ENCODE results near the gene KAZN.

The KAZN gene

GRCh38 chr1:14922942-14923726, 324.6 kb downstream of the KAZN start:
- peak; percentile 50 for DNase-seq

GRCh38 chr1:14923727-14924452, 325.4 kb downstream of the KAZN start:
- DNase-seq, result peak; percentile 37

- DNase-seq, result peak; percentile 15
Measured at GRCh38 chr1:14924455-14925331, 326.2 kb downstream of the KAZN start.

- no peak for DNase-seq
Measured at GRCh38 chr1:14925336-14926136, 327.1 kb downstream of the KAZN start.

- DNase-seq, result no peak
Measured at GRCh38 chr1:14926229-14926628, 327.7 kb downstream of the KAZN start.

- no peak for DNase-seq
Measured at GRCh38 chr1:14926818-14927575, 328.5 kb downstream of the KAZN start.

GRCh38 chr1:14928412-14928811, 329.9 kb downstream of the KAZN start:
- DNase-seq, result no peak

GRCh38 chr1:14928886-14929546, 330.5 kb downstream of the KAZN start:
- no peak for DNase-seq

GRCh38 chr1:14929547-14930246, 331.2 kb downstream of the KAZN start:
- no peak for DNase-seq

GRCh38 chr1:14930247-14930965, 331.9 kb downstream of the KAZN start:
- DNase-seq, result no peak

GRCh38 chr1:14932034-14932638, 333.7 kb downstream of the KAZN start:
- DNase-seq, result no peak

- no peak for DNase-seq
Measured at GRCh38 chr1:14934867-14935266, 336.4 kb downstream of the KAZN start.

- no peak for DNase-seq
Measured at GRCh38 chr1:14936815-14937214, 338.3 kb downstream of the KAZN start.

- DNase-seq, result peak; percentile 23
Measured at GRCh38 chr1:14937288-14937949, 338.9 kb downstream of the KAZN start.

- DNase-seq, result no peak
Measured at GRCh38 chr1:14939527-14940284, 341.2 kb downstream of the KAZN start.

GRCh38 chr1:14940285-14940870, 341.9 kb downstream of the KAZN start:
- DNase-seq, result no peak

- DNase-seq, result no peak
Measured at GRCh38 chr1:14941864-14942263, 343.4 kb downstream of the KAZN start.

Data from NCI-H82 (cell line).